ENCODE measurements around the gene SCYL1.
A peak's percentile ranks its signal among the peaks of the same experiment; 100 is the strongest.

SCYL1 gene

DNA sequence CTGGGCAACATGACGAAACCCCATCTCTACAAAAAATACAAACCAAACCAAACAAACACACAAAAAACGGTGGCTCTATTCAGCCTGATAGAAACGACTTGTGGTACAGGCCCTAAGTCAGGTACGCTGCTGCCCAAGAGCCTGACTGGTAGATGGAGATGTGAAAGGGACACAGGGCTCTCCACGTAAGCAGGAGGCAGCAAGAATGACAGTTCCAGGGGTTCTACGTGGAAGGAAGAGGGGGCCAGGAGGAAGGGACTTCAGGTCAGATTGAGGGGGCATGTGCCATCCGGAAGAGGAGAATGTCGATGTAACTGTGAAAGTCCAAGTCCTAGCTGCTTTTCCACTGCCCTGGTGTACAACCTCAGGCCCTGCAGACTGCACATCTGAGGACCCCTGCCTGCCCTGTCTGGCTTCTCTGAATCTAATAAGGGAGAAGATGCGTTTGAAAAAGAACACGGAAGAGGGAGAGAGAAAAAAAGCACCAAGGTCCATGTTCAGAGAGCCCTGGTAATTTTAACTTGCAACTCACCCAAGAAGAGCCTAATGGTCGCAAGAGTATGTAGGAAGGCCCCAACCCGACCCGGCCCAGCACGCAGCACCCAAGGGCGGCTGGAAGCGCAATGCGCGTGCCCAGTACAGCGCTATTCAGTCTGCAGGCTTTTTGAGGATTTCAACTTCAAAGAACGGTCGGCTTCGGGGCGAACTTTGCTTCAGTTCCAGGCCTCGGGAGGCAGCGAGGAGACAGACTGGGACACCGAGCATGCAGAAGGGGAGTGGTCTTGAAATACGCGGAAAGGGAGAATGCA, 44.5 kb downstream of the SCYL1 start:
- peak overlapping the region; percentile 83 for H3K4me3 ChIP-seq (ENCODE audit: low read depth, low read length, poor library complexity, severe bottlenecking)
- no peaks in the 10 kb centered on the region for H3F3A ChIP-seq (ENCODE audit: insufficient read depth, low read length)
- H3K36me3 ChIP-seq (ENCODE audit: insufficient read depth, low read length) = peaks cover 5% of the 10 kb centered on the region; the same call in 1 of the 2 replicates
- no peaks in the 10 kb centered on the region for H4K20me1 ChIP-seq (ENCODE audit: insufficient read depth, low read length)
- TF ChIP-seq EZH2 (IDR thresholded peaks at IDR 0.05; ENCODE audit: borderline replicate concordance, low read length) = no peak
- TF ChIP-seq, protein P1, sequence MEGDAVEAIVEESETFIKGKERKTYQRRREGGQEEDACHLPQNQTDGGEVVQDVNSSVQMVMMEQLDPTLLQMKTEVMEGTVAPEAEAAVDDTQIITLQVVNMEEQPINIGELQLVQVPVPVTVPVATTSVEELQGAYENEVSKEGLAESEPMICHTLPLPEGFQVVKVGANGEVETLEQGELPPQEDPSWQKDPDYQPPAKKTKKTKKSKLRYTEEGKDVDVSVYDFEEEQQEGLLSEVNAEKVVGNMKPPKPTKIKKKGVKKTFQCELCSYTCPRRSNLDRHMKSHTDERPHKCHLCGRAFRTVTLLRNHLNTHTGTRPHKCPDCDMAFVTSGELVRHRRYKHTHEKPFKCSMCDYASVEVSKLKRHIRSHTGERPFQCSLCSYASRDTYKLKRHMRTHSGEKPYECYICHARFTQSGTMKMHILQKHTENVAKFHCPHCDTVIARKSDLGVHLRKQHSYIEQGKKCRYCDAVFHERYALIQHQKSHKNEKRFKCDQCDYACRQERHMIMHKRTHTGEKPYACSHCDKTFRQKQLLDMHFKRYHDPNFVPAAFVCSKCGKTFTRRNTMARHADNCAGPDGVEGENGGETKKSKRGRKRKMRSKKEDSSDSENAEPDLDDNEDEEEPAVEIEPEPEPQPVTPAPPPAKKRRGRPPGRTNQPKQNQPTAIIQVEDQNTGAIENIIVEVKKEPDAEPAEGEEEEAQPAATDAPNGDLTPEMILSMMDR (IDR thresholded peaks at IDR 0.05; ENCODE audit: low read length) = no peak
- H3K27me3 ChIP-seq (ENCODE audit: insufficient read depth, low read length) = no peaks in the 10 kb centered on the region
- H3K9me3 ChIP-seq (ENCODE audit: low read length) = no peaks in the 10 kb centered on the region
- no peaks in the 10 kb centered on the region for H3K9me2 ChIP-seq (ENCODE audit: low read depth, low read length)
- H3K4me2 ChIP-seq (ENCODE audit: low read length) = peak overlapping the region; percentile 95
- H2AFZ ChIP-seq (ENCODE audit: low read length) = no peak overlapping the region
- peak overlapping the region; percentile 85 for H3K27ac ChIP-seq (ENCODE audit: low read depth, low read length, poor library complexity, severe bottlenecking)
- peak overlapping the region; percentile 83 for H3K9ac ChIP-seq (ENCODE audit: low read length)
- H3K4me1 ChIP-seq (ENCODE audit: insufficient read depth, low read length, severe bottlenecking) = peaks cover 51% of the 10 kb centered on the region
- no peaks in the 10 kb centered on the region for H3K79me2 ChIP-seq (ENCODE audit: insufficient read depth, low read length)

DNA sequence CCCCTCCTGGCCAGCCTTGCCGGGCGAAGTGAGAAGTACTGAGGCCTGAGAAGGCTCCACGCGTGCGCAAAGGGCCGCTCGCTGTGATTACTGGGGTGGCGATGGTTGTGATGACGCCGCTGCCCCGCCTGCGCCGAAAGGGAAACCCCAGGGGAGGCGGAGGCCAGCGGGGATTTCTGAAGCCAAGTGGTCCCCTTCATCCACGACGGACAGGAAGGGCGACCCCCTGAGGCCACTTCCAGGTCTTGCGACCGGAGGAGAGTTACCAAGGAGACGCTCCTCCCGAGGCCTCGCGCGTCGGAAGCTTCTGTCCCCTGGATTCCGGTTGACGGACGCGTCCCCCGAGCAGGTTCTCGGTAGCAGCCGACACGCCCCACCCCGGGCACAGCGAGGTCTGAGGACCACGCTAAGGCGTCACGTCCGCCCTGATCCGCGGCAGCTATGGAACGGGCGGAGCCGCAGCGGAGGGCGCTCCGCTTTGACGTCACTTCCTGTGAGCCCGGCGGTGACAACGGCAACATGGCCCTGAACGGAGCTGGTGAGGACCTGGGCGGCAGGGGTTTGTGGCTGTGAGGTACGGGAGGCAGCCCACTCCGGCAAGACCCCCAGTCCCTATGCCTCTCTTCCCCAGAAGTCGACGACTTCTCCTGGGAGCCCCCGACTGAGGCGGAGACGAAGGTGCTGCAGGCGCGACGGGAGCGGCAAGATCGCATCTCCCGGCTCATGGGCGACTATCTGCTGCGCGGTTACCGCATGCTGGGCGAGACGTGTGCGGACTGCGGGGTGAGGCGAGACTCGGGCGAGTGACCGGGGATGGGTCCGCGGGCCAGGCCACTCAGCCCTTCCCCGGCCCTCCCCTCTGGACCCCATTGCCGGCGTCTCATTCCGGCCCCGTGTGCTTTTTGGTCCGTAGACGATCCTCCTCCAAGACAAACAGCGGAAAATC, 45.4 kb downstream of the SCYL1 start, which contains the start of gene ZNRD2:
TSS of gene ZNRD2 (plus strand) at position 505 of the 946 bp plus-strand sequence. CDS start at position 520, 15 bp downstream.
- Histone ChIP-seq H3K9me2 (ENCODE audit: low read depth, low read length) (no peaks in the 10 kb centered on the region), H3K27me3 (ENCODE audit: insufficient read depth, low read length) (no peaks in the 10 kb centered on the region), H3K4me1 (ENCODE audit: insufficient read depth, low read length, severe bottlenecking) (peaks cover 60% of the 10 kb centered on the region), H3K9me3 (ENCODE audit: low read length) (no peaks in the 10 kb centered on the region), H3K9ac (ENCODE audit: low read length) (peak within 1 kb of the TSS; percentile 83), H3K4me2 (ENCODE audit: low read length) (peak within 1 kb of the TSS; percentile 95), H3K27ac (ENCODE audit: low read depth, low read length, poor library complexity, severe bottlenecking) (peak within 1 kb of the TSS; percentile 85), H3K79me2 (ENCODE audit: insufficient read depth, low read length) (no peaks in the 10 kb centered on the region), H3F3A (ENCODE audit: insufficient read depth, low read length) (no peaks in the 10 kb centered on the region; the same call in 1 of the 2 replicates), H3K36me3 (ENCODE audit: insufficient read depth, low read length) (peaks cover 5% of the 10 kb centered on the region; the same call in 1 of the 2 replicates), H2AFZ (ENCODE audit: low read length) (no peak within 1 kb of the TSS), H3K4me3 (ENCODE audit: low read depth, low read length, poor library complexity, severe bottlenecking) (peak within 1 kb of the TSS; percentile 83), H4K20me1 (ENCODE audit: insufficient read depth, low read length) (no peaks in the 10 kb centered on the region)
- TF ChIP-seq, protein P1 (IDR thresholded peaks at IDR 0.05; ENCODE audit: low read length) = peak; percentile 47; the same call in 1 of the 2 replicates
- no peak for TF ChIP-seq EZH2 (IDR thresholded peaks at IDR 0.05; ENCODE audit: borderline replicate concordance, low read length)

DNA sequence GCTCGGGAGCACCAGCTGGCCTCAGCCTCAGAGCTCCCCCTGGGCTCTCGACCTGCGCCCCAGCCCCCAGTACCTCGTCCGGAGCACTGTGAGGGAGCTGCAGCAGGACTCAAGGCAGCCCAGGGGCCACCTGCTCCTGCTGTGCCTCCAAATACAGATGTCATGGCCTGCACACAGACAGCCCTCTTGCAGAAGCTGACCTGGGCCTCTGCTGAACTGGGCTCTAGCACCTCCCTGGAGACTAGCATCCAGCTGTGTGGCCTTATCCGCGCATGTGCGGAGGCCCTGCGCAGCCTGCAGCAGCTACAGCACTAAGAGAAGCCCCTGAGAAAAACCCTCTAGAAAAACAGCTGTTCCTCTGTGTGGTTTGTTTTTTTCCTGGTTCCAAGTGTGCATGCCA, 46.5 kb downstream of the SCYL1 start:
- Histone ChIP-seq H3K9me2 (ENCODE audit: low read depth, low read length) (no peaks in the 10 kb centered on the region), H4K20me1 (ENCODE audit: insufficient read depth, low read length) (no peaks in the 10 kb centered on the region), H3K4me3 (ENCODE audit: low read depth, low read length, poor library complexity, severe bottlenecking) (peak overlapping the region; percentile 83), H3K9me3 (ENCODE audit: low read length) (no peaks in the 10 kb centered on the region), H3K9ac (ENCODE audit: low read length) (peak overlapping the region; percentile 78; the same call in 1 of the 2 replicates), H3K4me1 (ENCODE audit: insufficient read depth, low read length, severe bottlenecking) (peaks cover 58% of the 10 kb centered on the region), H3K79me2 (ENCODE audit: insufficient read depth, low read length) (no peaks in the 10 kb centered on the region), H3K4me2 (ENCODE audit: low read length) (peak overlapping the region; percentile 83), H3K27ac (ENCODE audit: low read depth, low read length, poor library complexity, severe bottlenecking) (peak overlapping the region; percentile 21), H3K36me3 (ENCODE audit: insufficient read depth, low read length) (peaks cover 5% of the 10 kb centered on the region; the same call in 1 of the 2 replicates), H2AFZ (ENCODE audit: low read length) (no peak overlapping the region), H3F3A (ENCODE audit: insufficient read depth, low read length) (no peaks in the 10 kb centered on the region; the same call in 1 of the 2 replicates), H3K27me3 (ENCODE audit: insufficient read depth, low read length) (0 out of 2 replicates have a peak, but pooled peaks cover under 1% of the 10 kb centered on the region)
- no peak for TF ChIP-seq EZH2 (IDR thresholded peaks at IDR 0.05; ENCODE audit: borderline replicate concordance, low read length)
- TF ChIP-seq, protein P1 (IDR thresholded peaks at IDR 0.05; ENCODE audit: low read length) = no peak
